ENCODE measurements around the gene FKBP8.

FKBP8 gene

DNA sequence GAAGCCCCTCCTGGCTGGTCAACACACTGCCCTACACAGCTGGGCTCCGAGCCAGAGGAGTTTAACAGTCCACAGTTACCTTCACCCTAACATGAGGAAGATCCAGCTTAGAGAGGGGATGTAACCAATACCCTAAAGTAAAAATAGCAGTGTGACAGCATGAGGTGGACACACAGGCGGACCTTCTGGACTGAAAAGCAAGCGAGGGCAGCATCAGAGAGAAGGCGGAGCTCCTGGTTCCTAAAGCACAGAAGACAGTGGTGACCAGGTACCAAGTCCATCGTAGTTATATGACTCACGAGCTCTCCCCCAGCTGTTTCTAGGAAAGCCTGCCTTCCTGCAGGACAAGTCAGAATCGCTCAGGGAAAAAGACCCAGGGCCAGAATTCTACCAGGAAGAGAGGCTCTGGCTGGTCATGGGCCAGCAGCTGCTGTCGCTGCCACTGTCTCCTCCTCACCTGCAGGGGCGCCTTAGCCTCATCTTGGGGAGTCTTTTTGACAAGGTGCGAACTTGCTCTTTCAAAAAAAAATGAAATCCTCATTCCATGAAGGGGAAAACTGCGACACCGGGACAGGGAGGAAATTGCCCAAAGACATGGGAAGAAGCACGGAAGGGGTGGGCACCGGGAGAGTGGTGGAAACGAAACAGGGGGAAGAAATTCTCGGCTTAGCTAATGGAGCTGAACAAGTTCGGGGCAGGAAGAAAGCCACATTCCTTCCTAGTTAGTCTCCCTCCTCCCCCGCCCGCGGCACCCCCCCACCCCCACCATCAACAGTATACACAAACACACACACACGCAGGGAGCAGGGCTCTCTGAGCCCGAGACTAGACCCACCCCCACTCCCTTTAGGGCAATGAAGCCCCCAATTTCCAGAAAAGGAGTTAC, 23.2 kb downstream of the FKBP8 start:
- H3K9me3 Mint-ChIP-seq = no peaks in the 10 kb centered on the region
- H3K4me3 Mint-ChIP-seq = peak overlapping the region; percentile 93
- H3K4me1 Mint-ChIP-seq = peaks cover 55% of the 10 kb centered on the region
- peak overlapping the region; percentile 84 for H3K27ac Mint-ChIP-seq
- no peak for ATAC-seq
- H3K36me3 Mint-ChIP-seq = peaks cover 5% of the 10 kb centered on the region
- H3K27me3 Mint-ChIP-seq = no peaks in the 10 kb centered on the region

DNA sequence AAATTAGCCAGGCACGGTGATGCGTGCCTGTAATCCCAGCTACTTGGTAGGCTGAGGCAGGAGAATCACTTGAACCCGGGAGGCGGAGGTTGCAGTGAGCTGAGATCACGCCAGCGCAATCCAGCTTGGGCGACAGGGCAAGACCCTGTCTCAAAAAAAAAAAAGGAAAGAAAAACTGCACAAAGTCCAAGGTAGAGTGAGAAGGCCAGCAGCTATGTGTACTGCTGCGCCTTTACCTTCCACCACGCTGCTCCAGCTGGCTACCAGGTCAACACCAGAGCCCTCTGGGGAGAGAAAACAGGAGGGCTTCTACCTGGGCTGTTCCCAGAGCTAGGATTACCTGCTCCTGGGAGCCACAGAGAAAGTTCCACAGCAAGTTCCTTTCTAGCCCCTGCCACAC, 24.7 kb downstream of the FKBP8 start:
- Mint-ChIP-seq H3K4me3 (no peak overlapping the region), H3K4me1 (peaks cover 70% of the 10 kb centered on the region), H3K36me3 (peaks cover 5% of the 10 kb centered on the region), H3K9me3 (no peaks in the 10 kb centered on the region), H3K27ac (no peak overlapping the region), H3K27me3 (no peaks in the 10 kb centered on the region)
- no peak for ATAC-seq

GRCh38 chr19:18517606-18518005, 25.8 kb downstream of the FKBP8 start:
- Mint-ChIP-seq H3K36me3 (peaks cover 5% of the 10 kb centered on the region), H3K27me3 (no peaks in the 10 kb centered on the region), H3K4me3 (no peak overlapping the region), H3K4me1 (peaks cover 74% of the 10 kb centered on the region), H3K27ac (no peak overlapping the region), H3K9me3 (no peaks in the 10 kb centered on the region)
- no peak for ATAC-seq

- Mint-ChIP-seq H3K4me3 (no peak overlapping the region), H3K4me1 (peaks cover 87% of the 10 kb centered on the region), H3K27me3 (no peaks in the 10 kb centered on the region), H3K36me3 (peaks cover 5% of the 10 kb centered on the region), H3K9me3 (no peaks in the 10 kb centered on the region), H3K27ac (no peak overlapping the region)
- ATAC-seq = no peak
These were observed 27.4 kb downstream of the FKBP8 start for GRCh38 chr19:18515959-18516358.

GRCh38 chr19:18514800-18515682, 28.3 kb downstream of the FKBP8 start:
- ATAC-seq = no peak
- H3K9me3 Mint-ChIP-seq = no peaks in the 10 kb centered on the region
- H3K27me3 Mint-ChIP-seq = no peaks in the 10 kb centered on the region
- peaks cover 5% of the 10 kb centered on the region for H3K36me3 Mint-ChIP-seq
- H3K4me3 Mint-ChIP-seq = no peak overlapping the region
- H3K4me1 Mint-ChIP-seq = peaks cover 84% of the 10 kb centered on the region
- no peak overlapping the region for H3K27ac Mint-ChIP-seq

DNA sequence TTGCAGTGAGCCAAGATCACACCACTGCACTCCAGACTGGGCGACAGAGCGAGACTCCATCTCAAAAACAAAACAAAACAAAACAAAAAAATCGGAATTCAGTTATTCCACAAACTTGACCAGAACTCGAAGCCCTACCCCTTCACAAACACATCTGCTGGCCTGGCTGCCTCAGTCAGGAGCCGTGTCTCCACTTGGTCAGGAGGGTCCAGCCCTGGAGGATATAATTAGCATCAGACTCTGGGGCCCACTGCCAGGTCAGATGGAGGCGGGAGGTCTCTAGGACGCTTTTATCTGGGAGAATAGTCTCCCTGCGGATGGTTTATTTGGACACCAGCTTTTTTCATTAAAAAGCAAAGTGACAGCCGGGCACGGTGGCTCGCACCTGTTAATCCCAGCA, 29.5 kb downstream of the FKBP8 start:
- Mint-ChIP-seq H3K4me3 (no peak overlapping the region), H3K27me3 (no peaks in the 10 kb centered on the region), H3K4me1 (peaks cover 81% of the 10 kb centered on the region), H3K27ac (no peak overlapping the region), H3K9me3 (no peaks in the 10 kb centered on the region), H3K36me3 (peaks cover 5% of the 10 kb centered on the region)
- no peak for ATAC-seq

- Mint-ChIP-seq H3K27me3 (no peaks in the 10 kb centered on the region), H3K4me1 (peaks cover 81% of the 10 kb centered on the region), H3K9me3 (no peaks in the 10 kb centered on the region), H3K4me3 (no peak overlapping the region), H3K27ac (no peak overlapping the region), H3K36me3 (peaks cover 7% of the 10 kb centered on the region)
- no peak for ATAC-seq
These were observed 33.2 kb downstream of the FKBP8 start for GRCh38 chr19:18510216-18510615.

DNA sequence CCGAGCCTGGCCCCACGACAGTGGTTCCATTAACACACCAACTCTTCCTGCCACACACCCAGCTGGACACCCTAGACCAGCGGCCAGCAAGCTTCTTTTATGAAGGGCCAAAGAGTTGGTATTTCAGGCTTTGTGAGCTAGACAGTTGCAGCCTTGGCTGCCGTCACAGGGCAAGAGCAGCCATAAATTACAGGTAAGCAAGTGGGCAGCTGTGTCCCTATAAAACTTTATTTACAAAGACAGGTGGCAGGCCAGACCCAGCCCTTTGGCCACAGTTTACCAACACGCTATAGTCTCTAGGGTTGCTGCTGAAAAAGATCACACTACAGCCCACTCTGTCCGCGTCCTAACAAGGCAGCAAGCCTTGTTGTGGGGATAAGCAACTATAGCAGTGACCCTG, 34.8 kb downstream of the FKBP8 start:
- no peak overlapping the region for H3K4me3 Mint-ChIP-seq
- H3K27ac Mint-ChIP-seq = no peak overlapping the region
- peaks cover 82% of the 10 kb centered on the region for H3K4me1 Mint-ChIP-seq
- ATAC-seq = no peak
- H3K9me3 Mint-ChIP-seq = no peaks in the 10 kb centered on the region
- no peaks in the 10 kb centered on the region for H3K27me3 Mint-ChIP-seq
- peaks cover 7% of the 10 kb centered on the region for H3K36me3 Mint-ChIP-seq

- H3K9me3 Mint-ChIP-seq = no peaks in the 10 kb centered on the region
- no peak for ATAC-seq
- no peaks in the 10 kb centered on the region for H3K27me3 Mint-ChIP-seq
- H3K4me3 Mint-ChIP-seq = no peak overlapping the region
- peaks cover 82% of the 10 kb centered on the region for H3K4me1 Mint-ChIP-seq
- H3K36me3 Mint-ChIP-seq = peaks cover 7% of the 10 kb centered on the region
- no peak overlapping the region for H3K27ac Mint-ChIP-seq
These were observed 35.5 kb downstream of the FKBP8 start for GRCh38 chr19:18507727-18508440.

DNA sequence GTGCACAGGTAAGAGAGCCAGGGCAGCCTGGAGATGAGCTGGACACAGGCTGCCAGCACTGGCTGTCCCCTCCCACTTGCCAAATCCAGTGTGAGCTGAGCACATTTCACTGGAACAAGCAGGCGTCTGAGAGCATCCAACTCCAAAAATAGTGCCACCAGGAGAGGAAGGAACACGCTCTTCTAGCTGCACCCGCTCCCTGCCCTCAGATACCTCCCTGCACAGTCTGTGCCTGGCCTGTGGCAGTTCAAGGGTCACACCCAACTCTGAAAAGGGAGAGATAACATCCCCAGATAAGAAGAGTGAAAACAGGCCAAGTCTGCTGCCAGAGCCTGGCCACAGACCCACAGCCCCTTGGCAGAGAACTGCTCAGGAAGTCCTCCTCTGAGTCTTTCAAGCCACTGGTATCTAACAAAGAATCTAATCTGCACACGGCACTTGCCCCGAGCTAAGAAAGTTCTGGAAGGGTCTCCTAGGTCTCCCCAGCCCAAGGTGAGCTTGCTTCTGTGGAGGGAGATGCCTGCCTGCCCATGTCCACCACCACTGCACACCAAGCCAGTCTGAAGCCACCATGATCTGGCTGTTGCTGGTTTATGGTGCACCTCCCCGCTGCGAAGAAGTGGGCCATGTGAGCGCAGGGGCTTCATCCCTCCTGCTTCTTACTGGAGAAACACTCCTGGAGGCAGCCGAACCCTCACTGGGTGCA, 36.2 kb downstream of the FKBP8 start:
- Mint-ChIP-seq H3K9me3 (no peaks in the 10 kb centered on the region), H3K4me1 (peaks cover 82% of the 10 kb centered on the region), H3K4me3 (no peak overlapping the region), H3K27ac (no peak overlapping the region), H3K27me3 (no peaks in the 10 kb centered on the region), H3K36me3 (peaks cover 7% of the 10 kb centered on the region)
- no peak for ATAC-seq

DNA sequence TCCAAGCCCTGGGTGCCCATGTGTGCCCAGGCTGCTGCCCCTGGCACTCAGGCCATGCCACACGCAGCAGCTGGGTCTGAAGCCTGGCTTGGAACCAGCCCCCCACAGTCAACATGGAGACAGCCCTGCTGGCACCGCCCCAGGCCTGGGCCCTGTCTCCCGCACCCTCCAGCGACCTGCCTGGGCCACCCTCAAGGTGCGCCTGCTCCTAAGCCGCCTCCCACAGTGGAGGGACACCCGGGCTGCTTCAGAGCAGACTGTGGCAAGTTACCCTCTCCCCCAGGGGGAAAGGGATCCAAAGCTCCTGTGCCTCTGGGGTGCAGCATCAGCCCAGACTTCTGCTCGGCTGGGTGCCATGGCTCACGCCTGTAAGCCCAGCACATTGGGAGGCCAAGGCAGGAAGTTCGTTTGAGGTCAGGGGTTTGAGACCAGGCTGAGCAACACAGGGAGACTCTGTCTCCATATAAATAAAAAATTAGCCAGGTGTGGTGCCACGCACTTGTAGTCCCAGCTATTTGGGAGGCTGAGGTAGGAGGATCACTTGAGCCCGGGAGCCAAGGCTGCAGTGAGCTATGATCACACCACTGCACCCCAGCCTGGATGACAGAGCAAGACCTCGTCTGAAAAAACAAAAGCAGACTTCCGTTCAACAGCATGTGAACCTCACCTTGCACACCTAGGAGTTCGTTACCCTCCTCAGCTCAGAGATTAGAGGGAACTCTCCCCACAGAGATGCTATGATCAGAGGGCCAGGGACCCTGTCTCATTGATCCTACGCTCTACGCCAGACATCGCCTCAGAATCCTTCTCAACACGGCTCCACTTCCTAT, 37.1 kb downstream of the FKBP8 start:
- Mint-ChIP-seq H3K4me3 (no peak overlapping the region), H3K27ac (no peak overlapping the region), H3K27me3 (no peaks in the 10 kb centered on the region), H3K36me3 (peaks cover 9% of the 10 kb centered on the region), H3K4me1 (peaks cover 82% of the 10 kb centered on the region), H3K9me3 (no peaks in the 10 kb centered on the region)
- no peak for ATAC-seq

DNA sequence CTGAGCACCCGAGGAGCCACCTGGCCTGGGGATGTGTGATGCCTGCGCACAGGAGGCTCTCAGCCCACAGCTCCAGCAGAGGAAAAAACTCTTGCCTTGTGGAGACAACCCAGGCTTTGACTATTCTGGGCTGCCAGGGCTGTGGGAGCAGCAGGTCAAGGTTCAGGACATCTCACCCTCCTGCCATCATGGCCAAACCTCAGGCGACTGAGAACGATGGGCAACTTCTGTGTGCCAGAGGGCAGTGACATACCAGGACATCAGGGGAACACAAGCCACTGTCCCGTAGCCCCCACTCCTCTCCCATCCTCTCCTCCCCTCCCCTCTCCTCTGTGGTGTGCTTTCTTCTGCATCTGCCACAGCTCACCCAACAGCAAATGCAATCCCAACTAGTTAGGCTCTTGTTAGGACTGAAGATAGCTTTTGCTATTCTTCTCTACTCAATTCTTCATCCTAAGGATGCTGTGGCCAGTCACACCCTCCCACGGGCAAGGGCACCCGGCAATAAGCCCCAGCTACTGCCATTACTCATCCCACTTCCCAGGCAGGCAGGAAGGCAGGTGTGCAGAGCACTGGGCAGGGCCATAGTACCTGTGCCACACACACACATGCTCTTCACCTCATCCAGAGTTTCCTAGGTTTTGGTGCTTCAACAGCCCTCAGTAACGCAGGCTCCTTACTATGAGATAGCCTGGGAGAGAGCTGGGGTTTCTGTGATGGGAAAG, 38.3 kb downstream of the FKBP8 start:
- Mint-ChIP-seq H3K9me3 (no peaks in the 10 kb centered on the region), H3K4me3 (no peak overlapping the region), H3K27ac (no peak overlapping the region), H3K4me1 (peaks cover 86% of the 10 kb centered on the region), H3K27me3 (no peaks in the 10 kb centered on the region), H3K36me3 (peaks cover 14% of the 10 kb centered on the region)
- ATAC-seq = no peak

DNA sequence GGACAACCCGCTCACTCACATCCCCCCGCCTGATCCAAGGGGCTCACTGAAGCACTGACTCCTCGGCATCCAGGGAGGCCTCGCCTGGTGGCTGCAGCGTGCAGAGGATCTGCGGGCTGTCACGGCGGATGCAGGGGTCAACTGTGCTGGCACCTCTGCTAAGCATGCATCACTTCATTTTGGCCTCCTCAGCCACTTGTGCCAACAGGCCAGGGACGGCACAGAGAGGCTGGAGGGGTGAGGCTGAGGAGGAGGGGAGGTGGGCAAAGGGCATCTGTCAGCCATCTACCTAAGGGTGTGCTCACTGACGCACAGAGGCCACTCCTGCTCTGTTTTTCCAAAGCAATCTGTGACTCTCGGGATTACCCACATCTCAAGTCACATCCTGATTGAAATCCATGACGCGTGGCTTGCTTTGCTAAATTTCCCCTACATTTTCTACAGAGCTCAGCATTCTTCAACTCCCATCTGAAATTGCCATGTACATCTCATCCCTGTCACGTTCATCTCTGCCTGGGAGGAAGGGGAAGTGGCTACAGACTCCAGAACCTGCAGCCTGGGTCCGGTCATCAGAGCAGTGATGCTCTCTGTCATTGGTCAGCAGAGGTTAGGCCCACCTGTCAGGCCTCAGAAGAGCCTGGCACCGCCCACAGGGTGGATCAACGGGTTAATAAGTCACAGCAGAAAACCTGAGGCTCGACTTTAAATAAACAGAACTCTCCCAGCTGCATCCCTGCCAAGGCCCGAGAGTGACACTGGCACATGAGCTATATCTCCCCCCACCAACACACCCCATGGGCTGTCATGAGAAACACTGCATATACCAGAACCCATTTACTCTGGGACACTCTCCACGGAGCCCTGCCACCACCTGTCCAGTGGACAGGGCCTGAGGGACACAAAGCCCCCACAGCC, 39.1 kb downstream of the FKBP8 start:
- Mint-ChIP-seq H3K36me3 (peaks cover 14% of the 10 kb centered on the region), H3K4me3 (no peak overlapping the region), H3K27ac (no peak overlapping the region), H3K9me3 (no peaks in the 10 kb centered on the region), H3K4me1 (peaks cover 88% of the 10 kb centered on the region), H3K27me3 (no peaks in the 10 kb centered on the region)
- ATAC-seq = no peak
